ENCODE measurements around the gene DAAM1. TPM values are rescaled to one million over a fixed set of nuclear protein-coding genes. Genes with fewer than 3 reads are reported as not detected.

Gene DAAM1
- polyA plus RNA-seq, 2 of the 4 experiments (the other 2 are of a cell fraction) = 6.8 to 10.8 TPM

DNA sequence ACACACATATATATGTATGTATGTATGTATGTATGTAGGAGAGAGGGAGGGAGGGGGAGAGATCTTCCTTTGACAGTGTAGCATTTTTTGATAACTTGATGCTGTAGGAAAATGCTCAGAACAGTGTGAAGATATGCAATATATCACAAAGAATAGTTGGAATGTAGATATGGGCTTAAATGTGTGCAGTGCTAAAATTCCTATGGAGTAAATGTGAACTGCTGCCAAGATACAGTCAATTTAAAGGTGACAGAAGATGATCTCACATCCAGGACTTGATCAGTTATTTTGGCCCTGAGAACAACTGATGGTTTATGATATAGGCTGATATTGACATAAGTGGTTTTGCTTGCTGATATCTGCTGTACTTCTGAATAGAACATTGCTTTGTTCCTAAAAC lies 84.2 kb downstream of the DAAM1 start:
- H3K4me2 ChIP-seq = no peak overlapping the region
- peaks cover 53% of the 10 kb centered on the region for H3K4me1 ChIP-seq
- TF ChIP-seq HOXB13 (CRISPR knock-in tag; IDR thresholded peaks at IDR 0.05; ENCODE audit: low read depth) = no peak
- TF ChIP-seq, protein P1, sequence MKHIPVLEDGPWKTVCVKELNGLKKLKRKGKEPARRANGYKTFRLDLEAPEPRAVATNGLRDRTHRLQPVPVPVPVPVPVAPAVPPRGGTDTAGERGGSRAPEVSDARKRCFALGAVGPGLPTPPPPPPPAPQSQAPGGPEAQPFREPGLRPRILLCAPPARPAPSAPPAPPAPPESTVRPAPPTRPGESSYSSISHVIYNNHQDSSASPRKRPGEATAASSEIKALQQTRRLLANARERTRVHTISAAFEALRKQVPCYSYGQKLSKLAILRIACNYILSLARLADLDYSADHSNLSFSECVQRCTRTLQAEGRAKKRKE (CRISPR knock-in tag; IDR thresholded peaks at IDR 0.05; ENCODE audit: low read depth) = no peak
- TF ChIP-seq, protein P2, sequence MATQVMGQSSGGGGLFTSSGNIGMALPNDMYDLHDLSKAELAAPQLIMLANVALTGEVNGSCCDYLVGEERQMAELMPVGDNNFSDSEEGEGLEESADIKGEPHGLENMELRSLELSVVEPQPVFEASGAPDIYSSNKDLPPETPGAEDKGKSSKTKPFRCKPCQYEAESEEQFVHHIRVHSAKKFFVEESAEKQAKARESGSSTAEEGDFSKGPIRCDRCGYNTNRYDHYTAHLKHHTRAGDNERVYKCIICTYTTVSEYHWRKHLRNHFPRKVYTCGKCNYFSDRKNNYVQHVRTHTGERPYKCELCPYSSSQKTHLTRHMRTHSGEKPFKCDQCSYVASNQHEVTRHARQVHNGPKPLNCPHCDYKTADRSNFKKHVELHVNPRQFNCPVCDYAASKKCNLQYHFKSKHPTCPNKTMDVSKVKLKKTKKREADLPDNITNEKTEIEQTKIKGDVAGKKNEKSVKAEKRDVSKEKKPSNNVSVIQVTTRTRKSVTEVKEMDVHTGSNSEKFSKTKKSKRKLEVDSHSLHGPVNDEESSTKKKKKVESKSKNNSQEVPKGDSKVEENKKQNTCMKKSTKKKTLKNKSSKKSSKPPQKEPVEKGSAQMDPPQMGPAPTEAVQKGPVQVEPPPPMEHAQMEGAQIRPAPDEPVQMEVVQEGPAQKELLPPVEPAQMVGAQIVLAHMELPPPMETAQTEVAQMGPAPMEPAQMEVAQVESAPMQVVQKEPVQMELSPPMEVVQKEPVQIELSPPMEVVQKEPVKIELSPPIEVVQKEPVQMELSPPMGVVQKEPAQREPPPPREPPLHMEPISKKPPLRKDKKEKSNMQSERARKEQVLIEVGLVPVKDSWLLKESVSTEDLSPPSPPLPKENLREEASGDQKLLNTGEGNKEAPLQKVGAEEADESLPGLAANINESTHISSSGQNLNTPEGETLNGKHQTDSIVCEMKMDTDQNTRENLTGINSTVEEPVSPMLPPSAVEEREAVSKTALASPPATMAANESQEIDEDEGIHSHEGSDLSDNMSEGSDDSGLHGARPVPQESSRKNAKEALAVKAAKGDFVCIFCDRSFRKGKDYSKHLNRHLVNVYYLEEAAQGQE (IDR thresholded peaks at IDR 0.05) = no peak
- no peak for TF ChIP-seq ZFP36 (IDR thresholded peaks at IDR 0.05; ENCODE audit: borderline replicate concordance, partially characterized antibody)
- TF ChIP-seq KDM5A (IDR thresholded peaks at IDR 0.05) = no peak
- TF ChIP-seq EHF (CRISPR knock-in tag; IDR thresholded peaks at IDR 0.05) = no peak
- TF ChIP-seq ESRRA (IDR thresholded peaks at IDR 0.05; ENCODE audit: borderline replicate concordance, low read length) = no peak
- no peak for TF ChIP-seq HOXA7 (CRISPR knock-in tag; IDR thresholded peaks at IDR 0.05)
- no peak for TF ChIP-seq NFE2L2 (conservative IDR thresholded peaks at IDR 0.05; ENCODE audit: low read length)
- no peak for TF ChIP-seq HDAC2 (IDR thresholded peaks at IDR 0.05)
- TF ChIP-seq, protein P3, sequence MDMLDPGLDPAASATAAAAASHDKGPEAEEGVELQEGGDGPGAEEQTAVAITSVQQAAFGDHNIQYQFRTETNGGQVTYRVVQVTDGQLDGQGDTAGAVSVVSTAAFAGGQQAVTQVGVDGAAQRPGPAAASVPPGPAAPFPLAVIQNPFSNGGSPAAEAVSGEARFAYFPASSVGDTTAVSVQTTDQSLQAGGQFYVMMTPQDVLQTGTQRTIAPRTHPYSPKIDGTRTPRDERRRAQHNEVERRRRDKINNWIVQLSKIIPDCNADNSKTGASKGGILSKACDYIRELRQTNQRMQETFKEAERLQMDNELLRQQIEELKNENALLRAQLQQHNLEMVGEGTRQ (IDR thresholded peaks at IDR 0.05) = no peak
- no peak for TF ChIP-seq CBX8 (IDR thresholded peaks at IDR 0.05)
- no peak for TF ChIP-seq CHD2 (IDR thresholded peaks at IDR 0.05; ENCODE audit: low read length, partially characterized antibody)
- no peak for TF ChIP-seq JUNB (IDR thresholded peaks at IDR 0.05)
- TF ChIP-seq, protein P4, sequence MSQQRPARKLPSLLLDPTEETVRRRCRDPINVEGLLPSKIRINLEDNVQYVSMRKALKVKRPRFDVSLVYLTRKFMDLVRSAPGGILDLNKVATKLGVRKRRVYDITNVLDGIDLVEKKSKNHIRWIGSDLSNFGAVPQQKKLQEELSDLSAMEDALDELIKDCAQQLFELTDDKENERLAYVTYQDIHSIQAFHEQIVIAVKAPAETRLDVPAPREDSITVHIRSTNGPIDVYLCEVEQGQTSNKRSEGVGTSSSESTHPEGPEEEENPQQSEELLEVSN (IDR thresholded peaks at IDR 0.05; ENCODE audit: borderline replicate concordance, low read depth) = no peak
- TF ChIP-seq MAZ (IDR thresholded peaks at IDR 0.05; ENCODE audit: borderline replicate concordance, low read depth, low read length) = no peak
- no peak for TF ChIP-seq EP300 (IDR thresholded peaks at IDR 0.05)
- no peak for TF ChIP-seq JUN (IDR thresholded peaks at IDR 0.05)
- TF ChIP-seq FOSL2 (IDR thresholded peaks at IDR 0.05) = no peak
- no peak for TF ChIP-seq FOSL2 (CRISPR knock-in tag; IDR thresholded peaks at IDR 0.05)
- FAIRE-seq (no peak), ATAC-seq (no peak), DNase-seq (ENCODE audit: low read depth in 1 of 2, low spot score in 1 of 2) (no peak)
- H3K27ac ChIP-seq = no peak overlapping the region
- POLR2A ChIA-PET = no interaction called here
- H3K9me3 ChIP-seq = no peaks in the 10 kb centered on the region
- CTCF ChIA-PET = no interaction called here
- H3K4me3 ChIP-seq = no peak overlapping the region

DNA sequence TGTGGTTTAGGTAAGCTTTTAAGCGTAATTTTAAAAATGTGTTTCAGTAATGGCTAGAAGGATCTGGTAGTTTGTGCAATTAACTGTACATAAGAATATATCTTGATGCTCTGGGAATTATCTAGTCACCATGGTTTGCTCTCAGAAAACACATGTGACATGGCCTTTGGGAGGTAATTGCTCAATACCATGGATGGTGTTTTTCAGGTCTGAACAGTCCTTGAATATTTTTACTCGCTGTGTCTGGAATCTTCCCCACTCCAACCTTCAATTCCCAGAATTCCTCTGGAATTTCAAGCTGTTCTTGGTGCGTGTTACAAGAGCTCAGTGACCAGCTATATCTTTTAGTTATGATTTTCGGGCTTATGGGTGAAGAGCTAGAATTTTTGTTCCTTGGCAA lies 85.3 kb downstream of the DAAM1 start:
- H3K9me3 ChIP-seq = no peaks in the 10 kb centered on the region
- FAIRE-seq (no peak), DNase-seq (ENCODE audit: low read depth in 1 of 2, low spot score in 1 of 2) (no peak), ATAC-seq (no peak)
- H3K4me3 ChIP-seq = no peak overlapping the region
- TF ChIP-seq POLR2AphosphoS2 (conservative IDR thresholded peaks at IDR 0.05; ENCODE audit: low read length) = no peak
- no peak for TF ChIP-seq ESRRA (IDR thresholded peaks at IDR 0.05; ENCODE audit: borderline replicate concordance, low read length)
- TF ChIP-seq PHF8 (IDR thresholded peaks at IDR 0.05; ENCODE audit: borderline replicate concordance, low read depth) = no peak
- TF ChIP-seq SMC3 (IDR thresholded peaks at IDR 0.05) = no peak
- TF ChIP-seq KDM5A (IDR thresholded peaks at IDR 0.05) = no peak
- TF ChIP-seq ZSCAN20 (CRISPR knock-in tag; IDR thresholded peaks at IDR 0.05) = no peak
- no peak for TF ChIP-seq ZFP36 (IDR thresholded peaks at IDR 0.05; ENCODE audit: borderline replicate concordance, partially characterized antibody)
- no peak for TF ChIP-seq EHMT2 (IDR thresholded peaks at IDR 0.05; ENCODE audit: low read depth)
- CTCF ChIA-PET = interaction anchor here (1.0 to 1.2 kb wide), 2 partner anchors 33 to 165 kb away, joined by 3 read pairs; no protein-coding TSS in a partner anchor
- H3K4me1 ChIP-seq = peaks cover 61% of the 10 kb centered on the region
- H3K27ac ChIP-seq = 0 out of 6 replicates have a peak overlapping the region, but pooled peaks of 1 of the 2 experiments have one; percentile 12
- POLR2A ChIA-PET = no interaction called here
- 94% methylated on average over 4 of the region's 4 CpGs for WGBS (ENCODE audit: missing lambda C conversion rate)
- no peak overlapping the region for H3K4me2 ChIP-seq

Measured in A549 (cell line).